AG08396 (cell line): ENCODE data around the gene GLIS1.
A peak's percentile ranks its signal among the peaks of the same experiment; 100 is the strongest.

Experiments
- DNase-seq: peaks from one replicate; pipeline ENCODE4 v3.0.0; 2012; ENCODE audit warnings: low spot score, mixed read lengths

GLIS1 gene

GRCh38 chr1:53718443-53718842, 20.5 kb downstream of the GLIS1 start:
- no peak for DNase-seq

DNA sequence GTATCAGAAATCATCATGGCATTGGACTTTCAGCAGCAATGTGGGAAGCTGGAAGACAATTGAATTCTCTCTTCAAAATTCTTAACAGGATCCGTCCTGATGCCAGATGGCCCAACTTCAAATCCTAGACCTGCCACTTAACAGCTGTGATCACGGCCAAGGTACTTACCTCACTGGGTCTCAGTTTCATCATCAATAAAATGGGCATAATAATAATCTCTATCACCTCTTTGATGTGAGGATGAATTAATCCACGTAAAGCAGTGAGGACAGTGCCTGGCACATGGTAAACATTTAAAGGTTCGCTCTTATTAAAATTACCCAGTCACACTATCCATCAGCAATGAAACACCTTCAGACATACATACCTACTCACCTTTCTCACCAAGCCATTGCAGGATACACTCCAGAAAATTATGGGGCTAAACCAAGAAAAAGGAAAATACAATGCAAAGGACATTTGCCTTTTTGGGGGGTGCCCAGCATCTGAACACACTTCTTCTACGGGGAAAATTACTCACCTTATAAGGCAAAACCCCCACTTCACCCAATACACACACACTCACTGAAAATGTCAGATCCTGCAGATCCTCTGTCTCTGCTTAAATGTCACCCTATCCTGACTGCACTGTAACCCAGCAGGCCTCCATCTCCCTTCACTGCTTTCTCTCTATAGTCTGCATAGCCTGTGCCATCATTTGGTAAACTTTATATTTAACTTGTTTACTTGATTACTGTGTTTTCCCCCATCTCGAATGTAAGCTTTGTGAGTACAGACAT, 21.7 kb downstream of the GLIS1 start:
- no peak for DNase-seq

DNA sequence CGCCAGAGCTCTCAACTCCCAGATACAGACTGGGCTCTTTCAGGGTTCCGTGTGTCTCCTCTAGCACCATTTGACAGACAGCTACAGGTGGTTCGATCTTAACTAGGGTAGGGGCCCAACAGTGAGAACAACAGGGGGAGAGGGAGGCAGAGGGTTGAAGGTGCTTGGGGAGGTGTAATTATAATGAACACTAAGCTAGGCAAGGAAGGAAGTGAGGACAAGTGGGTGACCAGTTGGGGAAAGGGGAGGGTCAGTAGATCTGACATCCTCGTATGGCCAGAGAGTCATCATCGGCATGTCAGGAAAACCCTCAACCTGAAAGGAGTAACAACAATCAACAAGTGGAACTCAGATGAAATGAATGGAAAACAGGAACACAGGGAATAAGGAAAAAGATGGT, 22.8 kb downstream of the GLIS1 start:
- no peak for DNase-seq

- peak; percentile 44 for DNase-seq
Measured at GRCh38 chr1:53715478-53715877, 23.5 kb downstream of the GLIS1 start.

DNA sequence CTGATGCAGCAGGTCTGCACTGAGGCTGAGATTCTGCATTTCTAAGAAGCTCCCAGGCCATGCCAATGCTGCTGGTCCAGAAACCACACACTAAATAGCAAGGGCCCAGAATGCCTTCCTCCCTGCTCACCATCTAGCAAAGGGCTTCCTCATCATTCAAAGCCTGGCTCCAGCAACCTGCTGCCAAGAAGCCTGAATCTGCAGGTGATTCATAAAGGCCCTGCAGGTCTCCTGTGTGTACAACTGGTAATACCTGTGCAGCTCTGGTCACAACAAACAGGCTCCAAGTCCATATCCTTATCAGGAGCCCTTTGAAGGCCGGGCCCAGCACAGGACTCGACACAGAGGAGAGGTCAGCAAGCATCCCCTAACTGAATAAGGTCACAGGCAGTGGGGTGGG, 26.7 kb downstream of the GLIS1 start:
- no peak for DNase-seq

DNA sequence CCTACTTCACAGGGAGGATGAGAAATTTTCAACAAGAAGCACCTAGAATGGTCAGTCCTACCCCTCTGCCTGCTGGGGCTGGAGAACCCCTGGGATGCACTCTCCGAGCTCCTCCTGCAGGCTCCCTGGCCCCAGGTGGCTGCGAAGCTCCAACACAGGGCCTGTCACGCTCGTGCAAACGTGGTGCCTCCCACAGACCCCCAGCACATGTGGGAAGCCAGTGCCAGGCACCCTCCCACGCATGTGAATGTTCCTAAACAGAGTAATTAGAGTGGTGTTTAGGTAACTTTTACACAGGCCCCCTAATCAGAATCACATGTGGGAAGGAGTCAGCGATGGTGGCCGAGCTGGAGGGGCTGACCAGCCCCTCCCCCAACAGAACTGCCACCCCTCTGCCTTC, 28.4 kb downstream of the GLIS1 start:
- DNase-seq: no peak

DNA sequence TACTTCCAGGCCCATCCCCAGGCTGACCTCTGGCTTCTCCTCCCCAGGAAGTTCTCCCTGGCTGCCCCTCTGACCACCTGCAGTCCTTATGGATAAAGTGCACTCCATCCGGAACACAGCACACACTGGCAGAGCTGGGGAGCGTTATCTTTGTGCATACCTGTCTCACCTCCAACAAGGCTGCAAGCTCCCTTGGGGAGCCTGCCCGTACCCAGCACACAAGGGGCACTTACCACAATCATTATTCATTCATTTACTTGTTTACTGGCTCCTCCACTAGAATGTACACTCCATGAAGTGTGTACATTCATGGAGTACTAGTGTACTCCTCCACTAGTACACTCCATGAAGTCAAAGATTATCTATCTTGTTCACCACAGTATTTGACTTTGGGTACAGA, 30.3 kb downstream of the GLIS1 start:
- DNase-seq: no peak

- no peak for DNase-seq
Measured at GRCh38 chr1:53706356-53706755, 32.6 kb downstream of the GLIS1 start.

DNA sequence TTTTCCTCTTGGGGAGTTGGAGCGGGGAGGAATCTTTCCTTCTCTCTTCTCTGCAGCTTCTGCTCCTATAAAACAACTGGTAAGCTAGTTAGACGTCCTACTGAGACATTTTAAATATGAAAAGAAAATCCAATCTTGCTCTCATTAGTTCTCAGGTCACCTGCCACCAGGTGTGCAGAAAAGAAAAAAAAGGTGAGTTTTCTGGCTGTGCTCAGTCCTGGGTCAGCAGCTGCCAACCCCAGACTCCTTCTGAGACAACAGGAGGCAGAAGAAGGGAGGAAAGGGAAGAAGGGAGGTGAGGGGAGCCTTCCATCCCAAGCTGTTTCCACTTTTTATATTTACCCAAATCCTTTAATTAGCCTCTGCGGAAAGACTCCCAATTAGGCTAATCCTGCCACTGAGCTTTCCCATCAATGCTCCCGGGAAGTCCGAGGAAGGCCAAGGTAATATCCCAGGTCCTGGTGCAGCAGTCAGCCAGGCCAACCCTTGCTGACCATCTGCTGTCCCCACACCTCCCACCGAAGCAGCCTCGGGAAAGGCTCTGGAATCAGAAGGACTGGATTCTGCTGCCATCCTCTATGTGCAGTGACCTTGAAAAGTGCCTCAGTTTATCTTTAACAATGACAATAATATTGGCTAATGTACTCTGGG, 33.4 kb downstream of the GLIS1 start:
- no peak for DNase-seq

DNA sequence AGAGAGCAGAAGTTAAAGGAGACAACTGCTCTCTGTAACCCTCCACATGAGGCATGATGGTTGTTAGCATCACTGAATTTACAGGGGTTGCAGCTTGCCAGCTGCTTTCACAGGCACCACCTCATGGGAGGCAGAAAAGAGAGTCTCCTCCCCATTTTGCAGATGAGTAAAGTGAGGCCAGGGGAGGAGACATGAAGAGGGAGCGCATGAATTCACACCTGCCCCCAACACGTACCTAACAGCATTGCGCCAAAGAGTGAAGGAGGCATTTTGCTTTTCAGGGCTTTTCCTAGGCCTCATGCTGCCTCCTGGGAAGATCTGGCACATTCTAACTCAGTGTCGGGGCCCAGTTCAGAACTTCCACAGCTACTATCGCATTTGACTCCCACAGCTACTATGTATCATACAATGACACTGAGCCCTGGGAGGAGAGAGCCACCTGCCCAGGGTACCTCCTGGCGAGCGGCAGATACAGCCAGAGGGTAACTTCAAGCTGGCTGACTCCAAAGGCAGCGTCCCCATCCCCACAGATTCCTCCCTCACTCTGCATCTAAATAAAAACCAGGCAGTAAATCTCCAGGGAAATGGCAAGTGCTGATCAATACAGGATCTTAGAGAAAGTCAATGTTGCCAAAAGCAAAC, 34.0 kb downstream of the GLIS1 start:
- no peak for DNase-seq

GRCh38 chr1:53704304-53704703, 34.7 kb downstream of the GLIS1 start:
- DNase-seq: no peak

GRCh38 chr1:53703174-53703573, 35.8 kb downstream of the GLIS1 start:
- DNase-seq: no peak

- no peak for DNase-seq
Measured at GRCh38 chr1:53702341-53702740, 36.6 kb downstream of the GLIS1 start.

DNA sequence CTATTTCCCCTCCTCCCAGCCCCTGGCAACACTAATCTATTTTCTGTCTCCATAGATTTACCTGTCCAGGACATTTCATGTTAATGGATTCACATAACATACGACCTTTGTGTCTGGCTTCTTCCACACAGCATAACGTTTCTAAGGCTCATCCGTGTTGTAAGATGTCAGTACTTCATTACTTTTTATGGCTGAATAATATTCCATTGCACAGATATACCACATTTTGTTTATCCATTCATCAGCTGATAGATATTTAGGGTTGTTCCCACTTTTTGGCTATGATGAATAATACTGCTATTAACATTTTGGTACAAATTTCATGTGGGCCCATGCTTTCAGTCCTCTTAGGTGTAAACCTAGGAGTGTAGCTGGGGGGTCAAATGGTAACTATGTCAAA, 38.2 kb downstream of the GLIS1 start:
- DNase-seq: no peak

GRCh38 chr1:53699981-53700380, 39.0 kb downstream of the GLIS1 start:
- DNase-seq: no peak

DNA sequence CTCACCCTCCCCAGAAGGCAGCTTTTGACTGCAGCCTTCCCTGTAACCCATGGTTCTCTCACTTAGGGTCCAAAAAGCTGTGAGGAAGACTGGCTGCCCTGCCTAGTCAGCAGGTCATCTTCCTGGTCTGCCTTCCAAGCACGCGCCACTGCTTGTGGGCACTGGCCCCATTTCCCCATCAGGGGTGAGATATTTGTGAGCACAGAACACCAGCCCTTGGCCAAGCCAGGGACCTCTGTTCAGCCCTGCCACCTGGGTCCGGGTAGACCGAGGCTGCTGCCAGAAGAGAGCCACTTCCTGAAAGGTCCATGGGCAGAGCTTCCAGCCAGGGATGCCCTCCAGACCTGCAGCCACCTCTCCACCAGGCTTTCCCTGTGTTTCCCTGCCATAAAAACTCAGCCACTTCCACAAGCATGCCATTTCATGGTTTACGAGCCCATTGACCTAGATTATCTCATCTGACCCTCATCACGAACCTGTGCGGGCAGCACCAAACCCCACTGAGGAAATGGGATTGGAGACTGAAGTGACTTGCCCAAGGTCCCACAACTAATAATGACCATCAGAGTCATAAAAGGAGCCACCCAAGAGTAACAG, 40.5 kb downstream of the GLIS1 start:
- no peak for DNase-seq

- DNase-seq: no peak
Measured at GRCh38 chr1:53697721-53698383, 41.1 kb downstream of the GLIS1 start.

DNA sequence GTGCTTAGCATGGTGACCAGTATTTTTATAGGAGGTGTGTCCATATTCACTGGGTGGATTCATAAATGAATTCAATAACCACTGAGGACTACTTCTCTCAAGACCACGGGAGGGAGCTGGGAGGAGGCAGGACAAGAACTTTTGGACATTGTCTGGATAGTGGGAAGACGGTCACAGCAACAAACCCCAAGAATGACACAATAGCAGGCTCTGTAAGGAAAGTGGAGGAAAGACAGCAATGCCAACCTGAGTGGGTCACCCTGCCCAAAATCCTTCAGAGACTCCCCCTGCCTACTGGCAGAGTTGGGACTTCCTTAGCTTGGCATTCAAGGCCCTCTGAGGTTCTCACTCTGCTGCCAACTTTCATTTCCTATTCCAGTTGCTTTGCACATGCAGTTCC, 42.0 kb downstream of the GLIS1 start:
- DNase-seq: no peak

- no peak for DNase-seq
Measured at GRCh38 chr1:53696571-53696970, 42.4 kb downstream of the GLIS1 start.

DNA sequence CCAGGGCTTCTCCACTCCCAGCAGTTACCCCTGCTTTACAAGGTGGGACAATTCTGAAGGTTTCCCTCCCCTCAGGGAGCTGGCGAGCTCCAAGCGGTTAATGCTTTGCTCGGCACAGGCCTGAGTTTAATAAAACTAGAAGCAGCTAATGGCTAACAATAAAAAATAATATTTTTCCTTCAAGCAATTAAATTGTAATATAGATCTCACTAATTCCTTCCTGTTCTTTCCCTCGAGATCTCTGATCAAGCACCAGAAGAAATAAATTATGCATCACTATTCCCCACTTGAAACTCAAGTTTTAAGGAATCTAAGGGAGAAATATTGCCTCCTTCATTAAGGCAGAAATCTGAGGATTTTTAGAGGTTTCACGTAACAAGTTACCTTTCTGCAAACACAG, 42.9 kb downstream of the GLIS1 start:
- DNase-seq: no peak

DNA sequence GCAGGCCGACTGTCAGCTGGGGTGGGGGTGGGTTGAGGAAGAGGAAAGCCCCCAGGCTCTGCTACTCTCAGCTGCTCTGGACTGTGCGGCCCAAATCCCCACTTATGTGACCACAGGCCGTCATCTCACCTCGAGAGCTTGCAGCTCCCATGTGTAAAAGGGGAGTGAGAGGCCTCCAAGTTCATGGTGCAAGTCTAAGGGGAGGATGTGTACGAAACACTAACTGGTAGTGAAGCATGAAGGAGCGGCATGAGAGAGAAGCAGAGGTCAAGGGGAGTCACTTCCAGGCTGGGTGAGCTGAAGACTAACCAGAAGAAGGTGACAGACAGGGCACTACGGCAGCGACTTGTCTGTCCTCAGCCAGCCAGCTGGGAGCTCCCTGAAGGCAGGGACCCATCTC, 43.8 kb downstream of the GLIS1 start:
- no peak for DNase-seq

- DNase-seq: no peak
Measured at GRCh38 chr1:53694718-53695091, 44.3 kb downstream of the GLIS1 start.
